ENCODE data around the gene TSPAN14.

DNA sequence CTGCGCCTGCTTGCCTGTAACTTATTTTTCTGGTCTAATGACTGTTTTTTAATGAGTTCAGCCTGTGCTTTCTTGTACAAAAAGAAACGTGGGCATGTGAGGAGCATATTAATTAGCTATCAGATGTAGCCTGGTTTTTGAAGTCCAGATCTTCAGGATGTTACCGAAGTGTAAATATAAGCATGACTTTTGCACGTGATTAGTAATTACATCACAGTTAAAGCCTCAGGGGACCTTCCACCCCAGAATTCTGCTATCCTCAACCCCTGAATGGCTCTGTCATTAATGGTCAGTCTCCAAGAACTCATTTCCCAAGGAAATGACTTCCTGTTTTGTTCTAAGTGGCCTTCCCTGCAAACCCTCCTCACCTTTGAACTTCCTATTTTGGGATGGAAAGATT is 47.9 kb upstream of the TSPAN14 start:
- TF ChIP-seq, protein P1, sequence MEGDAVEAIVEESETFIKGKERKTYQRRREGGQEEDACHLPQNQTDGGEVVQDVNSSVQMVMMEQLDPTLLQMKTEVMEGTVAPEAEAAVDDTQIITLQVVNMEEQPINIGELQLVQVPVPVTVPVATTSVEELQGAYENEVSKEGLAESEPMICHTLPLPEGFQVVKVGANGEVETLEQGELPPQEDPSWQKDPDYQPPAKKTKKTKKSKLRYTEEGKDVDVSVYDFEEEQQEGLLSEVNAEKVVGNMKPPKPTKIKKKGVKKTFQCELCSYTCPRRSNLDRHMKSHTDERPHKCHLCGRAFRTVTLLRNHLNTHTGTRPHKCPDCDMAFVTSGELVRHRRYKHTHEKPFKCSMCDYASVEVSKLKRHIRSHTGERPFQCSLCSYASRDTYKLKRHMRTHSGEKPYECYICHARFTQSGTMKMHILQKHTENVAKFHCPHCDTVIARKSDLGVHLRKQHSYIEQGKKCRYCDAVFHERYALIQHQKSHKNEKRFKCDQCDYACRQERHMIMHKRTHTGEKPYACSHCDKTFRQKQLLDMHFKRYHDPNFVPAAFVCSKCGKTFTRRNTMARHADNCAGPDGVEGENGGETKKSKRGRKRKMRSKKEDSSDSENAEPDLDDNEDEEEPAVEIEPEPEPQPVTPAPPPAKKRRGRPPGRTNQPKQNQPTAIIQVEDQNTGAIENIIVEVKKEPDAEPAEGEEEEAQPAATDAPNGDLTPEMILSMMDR (conservative IDR thresholded peaks at IDR 0.05 in 1 of 2, IDR thresholded peaks at IDR 0.05 in 1 of 2; ENCODE audit: low read depth in 1 of 2, low read length in 2 of 2) = no peak
- no peak for TF ChIP-seq EZH2 (IDR thresholded peaks at IDR 0.05; ENCODE audit: low read length, missing control alignments)
